Measurements from ENCODE around the gene SLC25A39. TPM values are rescaled to one million over a fixed set of nuclear protein-coding genes. Genes with fewer than 3 reads are reported as not detected.

Gene SLC25A39
- total RNA-seq, 5 donors from 2014 or later (not counting 1 experiment from before 2014, with no cell fraction given): 78.6 to 108 (median 104) TPM

- H3K4me1 ChIP-seq (ENCODE audit: control insufficient read depth in 1 of 2, extremely low read depth in 1 of 2, insufficient read depth in 2 of 2, low read length in 2 of 2): peaks cover 14 to 45% of the 10 kb centered on the region in 2 experiments
- H3K27ac ChIP-seq (ENCODE audit: low read length): no peak overlapping the region
- H3K4me3 ChIP-seq (ENCODE audit: control insufficient read depth in 1 of 2, extremely low read depth in 1 of 2, low read length in 1 of 2): no peak overlapping the region
- Mint-ChIP-seq H3K4me3 (peak overlapping the region in 1 of 3 donors; percentile 13), H3K27ac (no peak overlapping the region), H3K27me3 (peaks cover 21 to 46% of the 10 kb centered on the region in 2 donors), H3K36me3 (no peaks in the 10 kb centered on the region), H3K4me1 (peaks cover 20 to 29% (median 24%) of the 10 kb centered on the region in 3 donors), H3K9me3 (no peaks in the 10 kb centered on the region)
- no peak for ATAC-seq (replicated peaks in 1 of 4)
- H3K36me3 ChIP-seq (ENCODE audit: control insufficient read depth in 2 of 2, extremely low read depth in 1 of 2, insufficient read depth in 1 of 2, low read length in 1 of 2): no peaks in the 10 kb centered on the region
- H3K9me3 ChIP-seq: no peaks in the 10 kb centered on the region
- peaks cover 9 to 77% of the 10 kb centered on the region in 2 experiments for H3K27me3 ChIP-seq (replicated peaks in 1 of 2; ENCODE audit: control insufficient read depth in 2 of 2, extremely low read depth in 1 of 2, insufficient read depth in 2 of 2, low read length in 1 of 2)
- no peak for DNase-seq
- CTCF ChIA-PET: no interaction called here
- WGBS (ENCODE audit: insufficient coverage): 79% methylated on average over 7 of the region's 17 CpGs
- POLR2A ChIA-PET: interaction anchor here in 1 of 2 donors (0.6 kb wide), 1 partner anchor 116 kb away, joined by 4 read pairs; no protein-coding TSS in a partner anchor
Measured at GRCh38 chr17:44312396-44313104, 12.1 kb downstream of the SLC25A39 start.

GRCh38 chr17:44311562-44312181 is 13.0 kb downstream of the SLC25A39 start:
- no peak overlapping the region for H3K4me3 Mint-ChIP-seq
- H3K27me3 Mint-ChIP-seq: peaks cover 25 to 48% of the 10 kb centered on the region in 2 donors
- H3K4me1 ChIP-seq (ENCODE audit: control insufficient read depth in 1 of 2, extremely low read depth in 1 of 2, insufficient read depth in 2 of 2, low read length in 2 of 2): peaks cover 14 to 48% of the 10 kb centered on the region in 2 experiments
- no peaks in the 10 kb centered on the region for H3K36me3 ChIP-seq (ENCODE audit: control insufficient read depth in 2 of 2, extremely low read depth in 1 of 2, insufficient read depth in 1 of 2, low read length in 1 of 2)
- ChIA-PET POLR2A (no interaction called here), CTCF (no interaction called here)
- DNase-seq (no peak), ATAC-seq (replicated peaks in 1 of 4) (no peak)
- H3K4me3 ChIP-seq (ENCODE audit: control insufficient read depth in 1 of 2, extremely low read depth in 1 of 2, low read length in 1 of 2): no peak overlapping the region
- no CpG with 5 or more reads among the region's 5 CpGs for WGBS (ENCODE audit: insufficient coverage)
- peaks cover 10 to 75% of the 10 kb centered on the region in 2 experiments for H3K27me3 ChIP-seq (replicated peaks in 1 of 2; ENCODE audit: control insufficient read depth in 2 of 2, extremely low read depth in 1 of 2, insufficient read depth in 2 of 2, low read length in 1 of 2)
- no peaks in the 10 kb centered on the region for H3K9me3 Mint-ChIP-seq
- H3K27ac Mint-ChIP-seq: no peak overlapping the region
- H3K36me3 Mint-ChIP-seq: no peaks in the 10 kb centered on the region
- H3K27ac ChIP-seq (ENCODE audit: low read length): no peak overlapping the region
- H3K4me1 Mint-ChIP-seq: peaks cover 25 to 36% (median 33%) of the 10 kb centered on the region in 3 donors
- no peaks in the 10 kb centered on the region for H3K9me3 ChIP-seq

- Histone ChIP-seq H3K36me3 (ENCODE audit: control insufficient read depth in 2 of 2, extremely low read depth in 1 of 2, insufficient read depth in 1 of 2, low read length in 1 of 2) (no peaks in the 10 kb centered on the region), H3K27ac (ENCODE audit: low read length) (no peak overlapping the region), H3K4me1 (ENCODE audit: control insufficient read depth in 1 of 2, extremely low read depth in 1 of 2, insufficient read depth in 2 of 2, low read length in 2 of 2) (peaks cover 13 to 40% of the 10 kb centered on the region in 2 experiments), H3K9me3 (no peaks in the 10 kb centered on the region), H3K4me3 (ENCODE audit: control insufficient read depth in 1 of 2, extremely low read depth in 1 of 2, low read length in 1 of 2) (no peak overlapping the region), H3K27me3 (replicated peaks in 1 of 2; ENCODE audit: control insufficient read depth in 2 of 2, extremely low read depth in 1 of 2, insufficient read depth in 2 of 2, low read length in 1 of 2) (peaks cover 10 to 74% of the 10 kb centered on the region in 2 experiments)
- no peaks in the 10 kb centered on the region for H3K36me3 Mint-ChIP-seq
- ATAC-seq (replicated peaks in 1 of 4): no peak
- peaks cover 24 to 46% of the 10 kb centered on the region in 2 donors for H3K27me3 Mint-ChIP-seq
- H3K4me1 Mint-ChIP-seq: peaks cover 19 to 30% (median 27%) of the 10 kb centered on the region in 3 donors
- H3K9me3 Mint-ChIP-seq: no peaks in the 10 kb centered on the region
- no peak overlapping the region for H3K4me3 Mint-ChIP-seq
- WGBS (ENCODE audit: insufficient coverage): 79% methylated on average over 9 of the region's 10 CpGs
- H3K27ac Mint-ChIP-seq: no peak overlapping the region
- ChIA-PET CTCF (no interaction called here), POLR2A (interaction anchor here in 1 of 2 donors (0.6 kb wide), 1 partner anchor 1702 kb away, joined by 3 read pairs; the partner anchor contains the start of gene RETREG3)
- no peak for DNase-seq
Measured at GRCh38 chr17:44310609-44311376, 13.8 kb downstream of the SLC25A39 start.

- ChIA-PET CTCF (no interaction called here), POLR2A (no interaction called here)
- Histone ChIP-seq H3K9me3 (no peaks in the 10 kb centered on the region), H3K4me1 (ENCODE audit: control insufficient read depth in 1 of 2, extremely low read depth in 1 of 2, insufficient read depth in 2 of 2, low read length in 2 of 2) (peaks cover 10 to 35% of the 10 kb centered on the region in 2 experiments), H3K36me3 (ENCODE audit: control insufficient read depth in 2 of 2, extremely low read depth in 1 of 2, insufficient read depth in 1 of 2, low read length in 1 of 2) (no peaks in the 10 kb centered on the region), H3K27me3 (replicated peaks in 1 of 2; ENCODE audit: control insufficient read depth in 2 of 2, extremely low read depth in 1 of 2, insufficient read depth in 2 of 2, low read length in 1 of 2) (peaks cover 10 to 75% of the 10 kb centered on the region in 2 experiments), H3K4me3 (ENCODE audit: control insufficient read depth in 1 of 2, extremely low read depth in 1 of 2, low read length in 1 of 2) (no peak overlapping the region), H3K27ac (ENCODE audit: low read length) (no peak overlapping the region)
- H3K27ac Mint-ChIP-seq: peak overlapping the region in 1 of 2 donors; percentile 55
- peak overlapping the region in 1 of 3 donors; percentile 42 for H3K4me3 Mint-ChIP-seq
- no peaks in the 10 kb centered on the region for H3K9me3 Mint-ChIP-seq
- H3K4me1 Mint-ChIP-seq: peaks cover 15 to 24% (median 21%) of the 10 kb centered on the region in 3 donors
- ATAC-seq (replicated peaks in 1 of 4) (no peak), DNase-seq (no peak)
- WGBS (ENCODE audit: insufficient coverage): 91% methylated on average over 1 of the region's 2 CpGs
- H3K27me3 Mint-ChIP-seq: peaks cover 21 to 41% of the 10 kb centered on the region in 2 donors
- H3K36me3 Mint-ChIP-seq: no peaks in the 10 kb centered on the region
Measured at GRCh38 chr17:44310188-44310587, 14.4 kb downstream of the SLC25A39 start.

GRCh38 chr17:44309472-44309871 is 15.2 kb downstream of the SLC25A39 start:
- no peaks in the 10 kb centered on the region for H3K9me3 Mint-ChIP-seq
- peaks cover 15 to 24% (median 21%) of the 10 kb centered on the region in 3 donors for H3K4me1 Mint-ChIP-seq
- no peaks in the 10 kb centered on the region for H3K36me3 Mint-ChIP-seq
- H3K9me3 ChIP-seq: no peaks in the 10 kb centered on the region
- H3K27ac Mint-ChIP-seq: no peak overlapping the region
- peaks cover 26 to 46% of the 10 kb centered on the region in 2 donors for H3K27me3 Mint-ChIP-seq
- 83% methylated on average over 2 of the region's 5 CpGs for WGBS (ENCODE audit: insufficient coverage)
- ATAC-seq (replicated peaks in 1 of 4): no peak
- POLR2A ChIA-PET: no interaction called here
- peak overlapping the region in 2 of 3 donors; percentile 42 to 57 for H3K4me3 Mint-ChIP-seq
- peaks cover 10 to 28% of the 10 kb centered on the region in 2 experiments for H3K4me1 ChIP-seq (ENCODE audit: control insufficient read depth in 1 of 2, extremely low read depth in 1 of 2, insufficient read depth in 2 of 2, low read length in 2 of 2)
- no peak overlapping the region for H3K4me3 ChIP-seq (ENCODE audit: control insufficient read depth in 1 of 2, extremely low read depth in 1 of 2, low read length in 1 of 2)
- DNase-seq: no peak
- CTCF ChIA-PET: no interaction called here
- no peaks in the 10 kb centered on the region for H3K36me3 ChIP-seq (ENCODE audit: control insufficient read depth in 2 of 2, extremely low read depth in 1 of 2, insufficient read depth in 1 of 2, low read length in 1 of 2)
- H3K27me3 ChIP-seq (replicated peaks in 1 of 2; ENCODE audit: control insufficient read depth in 2 of 2, extremely low read depth in 1 of 2, insufficient read depth in 2 of 2, low read length in 1 of 2): peaks cover 10 to 68% of the 10 kb centered on the region in 2 experiments
- H3K27ac ChIP-seq (ENCODE audit: low read length): no peak overlapping the region

GRCh38 chr17:44308865-44309264 is 15.8 kb downstream of the SLC25A39 start:
- Mint-ChIP-seq H3K27ac (no peak overlapping the region), H3K9me3 (no peaks in the 10 kb centered on the region), H3K27me3 (peaks cover 20 to 44% of the 10 kb centered on the region in 2 donors), H3K36me3 (no peaks in the 10 kb centered on the region), H3K4me1 (peaks cover 15 to 24% (median 16%) of the 10 kb centered on the region in 3 donors), H3K4me3 (peak overlapping the region; percentile 42 to 57 (median 49))
- Histone ChIP-seq H3K4me3 (ENCODE audit: control insufficient read depth in 1 of 2, extremely low read depth in 1 of 2, low read length in 1 of 2) (peak overlapping the region in 1 of 2 donors; percentile 51), H3K9me3 (no peaks in the 10 kb centered on the region), H3K36me3 (ENCODE audit: control insufficient read depth in 2 of 2, extremely low read depth in 1 of 2, insufficient read depth in 1 of 2, low read length in 1 of 2) (no peaks in the 10 kb centered on the region), H3K27me3 (replicated peaks in 1 of 2; ENCODE audit: control insufficient read depth in 2 of 2, extremely low read depth in 1 of 2, insufficient read depth in 2 of 2, low read length in 1 of 2) (peaks cover 9 to 66% of the 10 kb centered on the region in 2 experiments), H3K27ac (ENCODE audit: low read length) (no peak overlapping the region), H3K4me1 (ENCODE audit: control insufficient read depth in 1 of 2, extremely low read depth in 1 of 2, insufficient read depth in 2 of 2, low read length in 2 of 2) (peaks cover 10 to 29% of the 10 kb centered on the region in 2 experiments)
- POLR2A ChIA-PET: interaction anchor here in 1 of 2 donors (0.8 kb wide), 1 partner anchor 12 kb away, joined by 3 read pairs; no protein-coding TSS in a partner anchor
- ATAC-seq (replicated peaks in 1 of 4) (peak in 2 of 4 experiments; percentile 9 to 17), DNase-seq (no peak)
- WGBS (ENCODE audit: insufficient coverage): 6% methylated on average over 13 of the region's 15 CpGs
- CTCF ChIA-PET: interaction anchor here (0.7 to 1.2 kb wide), 2 partner anchors 16 to 22 kb away, joined by 3 to 11 read pairs; no protein-coding TSS in a partner anchor

All from T-cell (primary cell).